ENCODE data around the gene ARMC10. TPM values are rescaled to one million over a fixed set of nuclear protein-coding genes. Genes with fewer than 3 reads are reported as not detected.
"Not testable (repeated sequence)": the region's sequence is repeated elsewhere in the genome, so short reads cannot be mapped to it uniquely, and the experiment has no call there.

ARMC10 gene
- 52.6 and 52.8 TPM in 2 replicates for total RNA-seq (2014; rRNA removed)
- polyA plus RNA-seq (2012) = 26.9 TPM

GRCh38 chr7:103074519-103075336 is at the start of gene ARMC10, which contains the start of gene FBXL13:
TSS of gene ARMC10 (plus strand) at chr7:103075140. CDS start at chr7:103075273, 133 bp downstream.
TSS of gene FBXL13 (minus strand) at chr7:103074796.
- DNase-seq (ENCODE audit: low read depth) = peak; percentile 89

GRCh38 chr7:103025341-103025740 is 49.6 kb upstream of the ARMC10 start:
- DNase-seq (ENCODE audit: low read depth) = no peak

- no peak for DNase-seq (ENCODE audit: low read depth)
These were observed 43.9 kb upstream of the ARMC10 start for GRCh38 chr7:103031024-103031423.

- DNase-seq (ENCODE audit: low read depth) = peak; percentile 38
These were observed 43.2 kb upstream of the ARMC10 start for GRCh38 chr7:103031781-103032180.

GRCh38 chr7:103034318-103034717 is 40.6 kb upstream of the ARMC10 start:
- not testable (repeated sequence) for DNase-seq (ENCODE audit: low read depth)

- DNase-seq (ENCODE audit: low read depth) = no peak
These were observed 37.5 kb upstream of the ARMC10 start for GRCh38 chr7:103037476-103037822.

- not testable (repeated sequence) for DNase-seq (ENCODE audit: low read depth)
These were observed 36.9 kb upstream of the ARMC10 start for GRCh38 chr7:103037823-103038739.

GRCh38 chr7:103041815-103042214 is 33.1 kb upstream of the ARMC10 start:
- not testable (repeated sequence) for DNase-seq (ENCODE audit: low read depth)

GRCh38 chr7:103048833-103049232 is 26.1 kb upstream of the ARMC10 start:
- peak; percentile 69 for DNase-seq (ENCODE audit: low read depth)

GRCh38 chr7:103051519-103051918 is 23.4 kb upstream of the ARMC10 start:
- DNase-seq (ENCODE audit: low read depth) = no peak

- not testable (repeated sequence) for DNase-seq (ENCODE audit: low read depth)
These were observed 18.9 kb upstream of the ARMC10 start for GRCh38 chr7:103056006-103056405.

- no peak for DNase-seq (ENCODE audit: low read depth)
These were observed 16.8 kb upstream of the ARMC10 start for GRCh38 chr7:103058122-103058521.

- DNase-seq (ENCODE audit: low read depth) = no peak
These were observed 15.5 kb upstream of the ARMC10 start for GRCh38 chr7:103059471-103059870.

GRCh38 chr7:103063895-103064294 is 11.0 kb upstream of the ARMC10 start:
- no peak for DNase-seq (ENCODE audit: low read depth)

GRCh38 chr7:103065667-103066066 is 9.3 kb upstream of the ARMC10 start:
- DNase-seq (ENCODE audit: low read depth) = peak; percentile 68

GRCh38 chr7:103068414-103069403 is 6.2 kb upstream of the ARMC10 start:
- DNase-seq (ENCODE audit: low read depth) = peak; percentile 28

GRCh38 chr7:103071000-103071399 is 3.9 kb upstream of the ARMC10 start:
- DNase-seq (ENCODE audit: low read depth) = no peak

- DNase-seq (ENCODE audit: low read depth) = peak; percentile 10
These were observed 886 bp upstream of the ARMC10 start for GRCh38 chr7:103073989-103074518.

- DNase-seq (ENCODE audit: low read depth) = peak; percentile 31
These were observed 488 bp downstream of the ARMC10 start for GRCh38 chr7:103075337-103075918.

GRCh38 chr7:103076764-103077163 is 1.8 kb downstream of the ARMC10 start:
- no peak for DNase-seq (ENCODE audit: low read depth)

Data from LHCN-M2 (cell line).